ENCODE results near the gene CCDC106. TPM values are rescaled to one million over a fixed set of nuclear protein-coding genes. Genes with fewer than 3 reads are reported as not detected.

CCDC106 gene
- total RNA-seq, 4 donors from 2014 or later = 1.8 to 24.1 (median 8.4) TPM

GRCh38 chr19:55624109-55625003 is 23.7 kb upstream of the CCDC106 start, which contains the start of gene ZNF784:
TSS of gene ZNF784 (minus strand) at chr19:55624566. CDS start at chr19:55624561, 5 bp downstream.
- TF ChIP-seq CTCF (IDR thresholded peaks at IDR 0.05; ENCODE audit: low read depth) = no peak

GRCh38 chr19:55625004-55625326 is 23.0 kb upstream of the CCDC106 start:
- TF ChIP-seq CTCF (IDR thresholded peaks at IDR 0.05; ENCODE audit: low read depth) = no peak

GRCh38 chr19:55626350-55626749 is 21.7 kb upstream of the CCDC106 start:
- no peak for TF ChIP-seq CTCF (IDR thresholded peaks at IDR 0.05; ENCODE audit: low read depth)

GRCh38 chr19:55632463-55632834 is 15.6 kb upstream of the CCDC106 start:
- no peak for TF ChIP-seq CTCF (IDR thresholded peaks at IDR 0.05; ENCODE audit: low read depth)

- TF ChIP-seq CTCF (IDR thresholded peaks at IDR 0.05; ENCODE audit: low read depth) = no peak
These were observed 14.2 kb upstream of the CCDC106 start for GRCh38 chr19:55633861-55634260.

GRCh38 chr19:55635334-55635717 is 12.7 kb upstream of the CCDC106 start:
- no peak for TF ChIP-seq CTCF (IDR thresholded peaks at IDR 0.05; ENCODE audit: low read depth)

GRCh38 chr19:55635856-55636440 is 12.1 kb upstream of the CCDC106 start:
- TF ChIP-seq CTCF (IDR thresholded peaks at IDR 0.05; ENCODE audit: low read depth) = no peak

All from subcutaneous adipose tissue (tissue), 4 donors.